Esophagus (tissue), 2 donors: ENCODE measurements around the gene RNF5. TPM values are rescaled to one million over a fixed set of nuclear protein-coding genes. Genes with fewer than 3 reads are reported as not detected.

ENCODE experiments used
- H3K27ac ChIP-seq, 2 donors: one replicate each; pipeline ENCODE4 v1.5.1; 2013; ENCODE audit warnings: low read depth in 2 of 2, mild to moderate bottlenecking in 2 of 2, inconsistent platforms in 1 of 2, low read length in 1 of 2, moderate library complexity in 1 of 2
- H3K27me3 ChIP-seq, 2 donors: one replicate each; pipeline ENCODE4 v1.6.1; 2013; ENCODE audit warnings: low read length in 2 of 2, control low read depth in 1 of 2, mild to moderate bottlenecking in 1 of 2; ENCODE audit not compliant: insufficient read depth in 2 of 2, control insufficient read depth in 1 of 2
- H3K36me3 ChIP-seq, 2 donors: one replicate each; pipeline ENCODE4 v1.6.1; 2013; ENCODE audit warnings: low read length in 1 of 2; ENCODE audit not compliant: control insufficient read depth in 2 of 2, insufficient read depth in 2 of 2
- H3K4me1 ChIP-seq, 2 donors: one replicate each; pipeline ENCODE4 v1.6.1; 2013; ENCODE audit warnings: low read length in 1 of 2; ENCODE audit not compliant: control insufficient read depth in 2 of 2, insufficient read depth in 2 of 2
- H3K4me3 ChIP-seq, 2 donors: one replicate each; pipeline ENCODE4 v1.5.1; 2013; ENCODE audit warnings: low read length in 2 of 2, mild to moderate bottlenecking in 2 of 2, low read depth in 1 of 2, moderate library complexity in 1 of 2
- H3K9me3 ChIP-seq, 2 donors: one replicate each; pipeline ENCODE4 v1.6.1; 2013; ENCODE audit warnings: mild to moderate bottlenecking in 2 of 2, low read depth in 1 of 2, low read length in 1 of 2, moderate library complexity in 1 of 2; ENCODE audit not compliant: control insufficient read depth in 2 of 2, insufficient read depth in 1 of 2
- WGBS, 2 donors: extraction: QIAGEN DNeasy Blood & Tissue Kit; methylation state at CpG; one replicate each; pipeline ENCODE4 v1.1.7; 2013; 5-methylcytosine and 5-hydroxymethylcytosine counted together
- polyA plus RNA-seq, 2 donors: library from polyadenylated mRNA; stranded (reverse); fragments of 200-250 nt; gene quantifications; one replicate each; pipeline ENCODE4 v1.2.3, GENCODE V29; 2013
- donor health status: healthy with polysubstance abuse.
- donor health status: Bipolar disorder and iron deficiency.

RNF5 gene
- polyA plus RNA-seq, 2 donors: 36.3 to 44.9 TPM

- Histone ChIP-seq H3K36me3 (peaks cover 0 to 8% of the 10 kb centered on the region in 2 donors), H3K27ac (peak within 1 kb of the TSS; percentile 85 to 97), H3K4me1 (peaks cover 3 to 11% of the 10 kb centered on the region in 2 donors), H3K9me3 (no peaks in the 10 kb centered on the region), H3K27me3 (no peaks in the 10 kb centered on the region), H3K4me3 (peak within 1 kb of the TSS; percentile 25 to 75)
- WGBS, 2 donors: 21 to 27% methylated on average over 14 to 17 of the region's 24 CpGs
Measured at GRCh38 chr6:32151863-32152768, 26.1 kb upstream of the RNF5 start, which contains the start of gene PRRT1. TSS of gene PRRT1 (minus strand) at chr6:32151939. CDS start at chr6:32151827, 112 bp downstream.

GRCh38 chr6:32152769-32153563, 25.2 kb upstream of the RNF5 start:
- 19 to 29% methylated on average over 35 of the region's 35 CpGs for WGBS, 2 donors
- Histone ChIP-seq H3K4me3 (peak overlapping the region; percentile 75 to 92), H3K4me1 (peaks cover 3 to 11% of the 10 kb centered on the region in 2 donors)

GRCh38 chr6:32153564-32154513, 24.4 kb upstream of the RNF5 start, which contains the start of gene PPT2:
TSS of gene PPT2 (plus strand) at chr6:32154141. CDS start at chr6:32154595, 454 bp downstream.
- Histone ChIP-seq H3K27me3 (no peaks in the 10 kb centered on the region), H3K27ac (peak within 1 kb of the TSS; percentile 85 to 97), H3K4me3 (peak within 1 kb of the TSS; percentile 75 to 92), H3K4me1 (peaks cover 3 to 11% of the 10 kb centered on the region in 2 donors), H3K9me3 (no peaks in the 10 kb centered on the region), H3K36me3 (peaks cover 4 to 18% of the 10 kb centered on the region in 2 donors)
- 1% methylated on average over 52 of the region's 52 CpGs for WGBS, 2 donors

More at GRCh38 chr6:32152769-32153563, 25.2 kb upstream of the RNF5 start:
- peaks cover 4 to 15% of the 10 kb centered on the region in 2 donors for H3K36me3 ChIP-seq
- no peaks in the 10 kb centered on the region for H3K9me3 ChIP-seq
- H3K27ac ChIP-seq: peak overlapping the region; percentile 85 to 97
- H3K27me3 ChIP-seq: no peaks in the 10 kb centered on the region

- Histone ChIP-seq H3K4me3 (peak overlapping the region; percentile 75 to 92), H3K27me3 (no peaks in the 10 kb centered on the region), H3K9me3 (no peaks in the 10 kb centered on the region), H3K4me1 (peaks cover 3 to 11% of the 10 kb centered on the region in 2 donors), H3K36me3 (peaks cover 4 to 18% of the 10 kb centered on the region in 2 donors), H3K27ac (peak overlapping the region; percentile 85 to 97)
- 3 to 5% methylated on average over 33 to 34 of the region's 34 CpGs for WGBS, 2 donors
Measured at GRCh38 chr6:32154514-32155161, 23.6 kb upstream of the RNF5 start.

- Histone ChIP-seq H3K27me3 (no peaks in the 10 kb centered on the region), H3K27ac (no peak overlapping the region), H3K4me3 (no peak overlapping the region), H3K4me1 (peaks cover 3 to 11% of the 10 kb centered on the region in 2 donors), H3K9me3 (no peaks in the 10 kb centered on the region), H3K36me3 (peaks cover 4 to 18% of the 10 kb centered on the region in 2 donors)
- WGBS, 2 donors: 89 to 91% methylated on average over 9 of the region's 9 CpGs
Measured at GRCh38 chr6:32156891-32157290, 21.3 kb upstream of the RNF5 start.

- H3K4me3 ChIP-seq: no peak overlapping the region
- no peaks in the 10 kb centered on the region for H3K27me3 ChIP-seq
- peaks cover 4 to 24% of the 10 kb centered on the region in 2 donors for H3K36me3 ChIP-seq
Measured at GRCh38 chr6:32158052-32158451, 20.2 kb upstream of the RNF5 start.

GRCh38 chr6:32163559-32164258, 14.5 kb upstream of the RNF5 start:
- no peak overlapping the region for H3K27ac ChIP-seq
- 86 to 88% methylated on average over 7 of the region's 7 CpGs for WGBS, 2 donors

More at GRCh38 chr6:32158052-32158451, 20.2 kb upstream of the RNF5 start:
- H3K27ac ChIP-seq: no peak overlapping the region
- no peaks in the 10 kb centered on the region for H3K9me3 ChIP-seq
- peaks cover 0 to 11% of the 10 kb centered on the region in 2 donors for H3K4me1 ChIP-seq

GRCh38 chr6:32164295-32164694, 13.9 kb upstream of the RNF5 start, which contains the start of gene EGFL8:
TSS of gene EGFL8 (plus strand) at chr6:32164595. CDS start at chr6:32166166, 1,571 bp downstream.
- Histone ChIP-seq H3K36me3 (peaks cover 0 to 33% of the 10 kb centered on the region in 2 donors), H3K27me3 (no peaks in the 10 kb centered on the region), H3K9me3 (no peaks in the 10 kb centered on the region), H3K4me3 (no peak within 1 kb of the TSS), H3K27ac (no peak within 1 kb of the TSS), H3K4me1 (peaks cover 0 to 3% of the 10 kb centered on the region in 2 donors)

More at GRCh38 chr6:32163559-32164258, 14.5 kb upstream of the RNF5 start:
- Histone ChIP-seq H3K9me3 (no peaks in the 10 kb centered on the region), H3K36me3 (peaks cover 0 to 30% of the 10 kb centered on the region in 2 donors), H3K4me3 (no peak overlapping the region), H3K27me3 (no peaks in the 10 kb centered on the region), H3K4me1 (peaks cover 0 to 3% of the 10 kb centered on the region in 2 donors)
